ENCODE measurements around the gene DRAP1. TPM values are rescaled to one million over a fixed set of nuclear protein-coding genes. Genes with fewer than 3 reads are reported as not detected.

The DRAP1 gene
- total RNA-seq, 1 donor from 2014 or later: 59.2 TPM

- TF ChIP-seq POLR2AphosphoS5 (IDR thresholded peaks at IDR 0.05; ENCODE audit: insufficient read depth in 1 of 2, low read depth in 1 of 2) (no peak), CTCF (IDR thresholded peaks at IDR 0.05) (no peak), POLR2A (IDR thresholded peaks at IDR 0.05) (no peak)
- Histone ChIP-seq H3K4me3 (no peak overlapping the region), H3K4me1 (peaks cover 22% of the 10 kb centered on the region), H3K27ac (no peak overlapping the region), H3K9me3 (no peaks in the 10 kb centered on the region), H3K36me3 (peaks cover 5 to 66% of the 10 kb centered on the region in 2 donors), H3K27me3 (no peaks in the 10 kb centered on the region)
- intact Hi-C loops (cut with DNase I): no loop called here
- peak in 1 of 2 donors; percentile 67 for DNase-seq (ENCODE audit: extremely low spot score in 2 of 2)
These were observed 48.2 kb downstream of the DRAP1 start for GRCh38 chr11:65967329-65967934.

GRCh38 chr11:65968600-65969482 lies 49.6 kb downstream of the DRAP1 start:
- TF ChIP-seq CTCF (IDR thresholded peaks at IDR 0.05) (no peak), POLR2AphosphoS5 (IDR thresholded peaks at IDR 0.05; ENCODE audit: insufficient read depth in 1 of 2, low read depth in 1 of 2) (no peak), POLR2A (IDR thresholded peaks at IDR 0.05) (no peak)
- Histone ChIP-seq H3K4me1 (peaks cover 8% of the 10 kb centered on the region), H3K9me3 (no peaks in the 10 kb centered on the region), H3K27ac (no peak overlapping the region), H3K4me3 (no peak overlapping the region), H3K27me3 (no peaks in the 10 kb centered on the region), H3K36me3 (peaks cover 5 to 66% of the 10 kb centered on the region in 2 donors)
- intact Hi-C loops (cut with DNase I): no loop called here
- DNase-seq (ENCODE audit: extremely low spot score in 2 of 2): no peak

Other genes with a start within 250 kb of the DRAP1 start
- 58.9 TPM for gene KAT5, start 207.2 kb upstream of the DRAP1 start, total RNA-seq
- gene RNASEH2C, start 198.6 kb upstream of the DRAP1 start, total RNA-seq: 66.8 TPM
- 16.5 TPM for gene AP5B1, start 138.4 kb upstream of the DRAP1 start, total RNA-seq
- gene OVOL1, start 132.4 kb upstream of the DRAP1 start, total RNA-seq: 17.4 TPM
- 1.5 TPM for gene SNX32, start 85.5 kb upstream of the DRAP1 start, total RNA-seq
- 589 TPM for gene CFL1, start 61.2 kb upstream of the DRAP1 start, total RNA-seq
- gene MUS81, start 59.0 kb upstream of the DRAP1 start, total RNA-seq: 48.9 TPM
- gene EFEMP2, start 46.6 kb upstream of the DRAP1 start, total RNA-seq: 57.9 TPM
- gene CTSW, start 39.6 kb upstream of the DRAP1 start, total RNA-seq: 0.74 TPM
- 78.6 TPM for gene FIBP, start 31.0 kb upstream of the DRAP1 start, total RNA-seq
- 76.4 TPM for gene CCDC85B, start 28.8 kb upstream of the DRAP1 start, total RNA-seq
- 20.9 TPM for gene FOSL1, start 19.0 kb upstream of the DRAP1 start, total RNA-seq
- gene C11orf68, start 364 bp upstream of the DRAP1 start, total RNA-seq: 21.1 TPM
- gene TSGA10IP, start 26.1 kb downstream of the DRAP1 start, total RNA-seq: not detected
- 26.0 TPM for gene SART1, start 42.3 kb downstream of the DRAP1 start, total RNA-seq
- 50.6 TPM for gene EIF1AD, start 82.7 kb downstream of the DRAP1 start, total RNA-seq
- 54.5 TPM for gene BANF1, start 83.1 kb downstream of the DRAP1 start, total RNA-seq
- gene CST6, start 92.6 kb downstream of the DRAP1 start, total RNA-seq: 5.6 TPM
- not detected for gene CATSPER1, start 107.1 kb downstream of the DRAP1 start, total RNA-seq
- not detected for gene GAL3ST3, start 129.7 kb downstream of the DRAP1 start, total RNA-seq
- gene SF3B2, start 132.9 kb downstream of the DRAP1 start, total RNA-seq: 107 TPM
- 66.0 TPM for gene PACS1, start 150.8 kb downstream of the DRAP1 start, total RNA-seq